Mesothelial cell of epicardium (in vitro differentiated cells): ENCODE results near the gene ZNRF4. TPM values are rescaled to one million over a fixed set of nuclear protein-coding genes. Genes with fewer than 3 reads are reported as not detected.

ENCODE experiments used
- DNase-seq, 2 experiments: peaks; one replicate each; pipeline ENCODE4 v3.0.0; 2021; ENCODE audit warnings: low spot score in 2 of 2; ENCODE audit not compliant: unreplicated experiment in 2 of 2
- H3K27ac Mint-ChIP-seq: 2 replicates; pipeline ENCODE4 v1.8.0; 2021; ENCODE audit warnings: mixed read lengths
- H3K27me3 Mint-ChIP-seq: 2 replicates; pipeline ENCODE4 v1.8.0; 2021; ENCODE audit warnings: low read depth, mixed read lengths
- H3K36me3 Mint-ChIP-seq: 2 replicates; pipeline ENCODE4 v1.8.0; 2021; ENCODE audit warnings: mixed read lengths
- H3K4me1 Mint-ChIP-seq: 2 replicates; pipeline ENCODE4 v1.8.0; 2021; ENCODE audit warnings: mixed read lengths
- H3K4me3 Mint-ChIP-seq: 2 replicates; pipeline ENCODE4 v1.8.0; 2021; ENCODE audit warnings: mild to moderate bottlenecking, moderate library complexity, mixed read lengths
- H3K9me3 Mint-ChIP-seq: 2 replicates; pipeline ENCODE4 v1.8.0; 2021; ENCODE audit warnings: mixed read lengths
- CTCF ChIP-seq: fragments of 200-600 bp; sonication (generic); IDR thresholded peaks from one replicate; pipeline ENCODE4 v1.5.0; 2021; ENCODE audit warnings: antibody characterized with exemption; ENCODE audit not compliant: unreplicated experiment
- total RNA-seq: library from RNA; stranded (reverse); gene quantifications from 3 replicates; pipeline ENCODE4 v1.2.1, GENCODE V29; 2021

The ZNRF4 gene
- total RNA-seq, 1 donor from 2014 or later: not detected

GRCh38 chr19:5444431-5444830 is 10.8 kb upstream of the ZNRF4 start:
- H3K9me3 Mint-ChIP-seq: no peaks in the 10 kb centered on the region
- no peak for DNase-seq
- no peak for TF ChIP-seq CTCF
- H3K36me3 Mint-ChIP-seq: no peaks in the 10 kb centered on the region
- H3K4me3 Mint-ChIP-seq: no peak overlapping the region
- peaks cover 38% of the 10 kb centered on the region for H3K27me3 Mint-ChIP-seq
- H3K4me1 Mint-ChIP-seq: no peaks in the 10 kb centered on the region
- H3K27ac Mint-ChIP-seq: no peak overlapping the region

GRCh38 chr19:5445071-5445470 is 10.1 kb upstream of the ZNRF4 start:
- no peak overlapping the region for H3K4me3 Mint-ChIP-seq
- no peaks in the 10 kb centered on the region for H3K9me3 Mint-ChIP-seq
- H3K27me3 Mint-ChIP-seq: peaks cover 43% of the 10 kb centered on the region
- H3K4me1 Mint-ChIP-seq: no peaks in the 10 kb centered on the region
- no peak for DNase-seq
- no peak for TF ChIP-seq CTCF
- H3K27ac Mint-ChIP-seq: no peak overlapping the region
- no peaks in the 10 kb centered on the region for H3K36me3 Mint-ChIP-seq

- Mint-ChIP-seq H3K4me3 (no peak overlapping the region), H3K27ac (no peak overlapping the region), H3K9me3 (no peaks in the 10 kb centered on the region), H3K27me3 (peaks cover 43% of the 10 kb centered on the region), H3K4me1 (no peaks in the 10 kb centered on the region), H3K36me3 (no peaks in the 10 kb centered on the region)
- DNase-seq: no peak
- TF ChIP-seq CTCF: no peak
Measured at GRCh38 chr19:5445561-5446055, 9.6 kb upstream of the ZNRF4 start.

- DNase-seq: no peak
- no peaks in the 10 kb centered on the region for H3K4me1 Mint-ChIP-seq
- H3K4me3 Mint-ChIP-seq: no peak overlapping the region
- H3K36me3 Mint-ChIP-seq: no peaks in the 10 kb centered on the region
- H3K9me3 Mint-ChIP-seq: no peaks in the 10 kb centered on the region
- no peak overlapping the region for H3K27ac Mint-ChIP-seq
- no peak for TF ChIP-seq CTCF
- H3K27me3 Mint-ChIP-seq: peaks cover 38% of the 10 kb centered on the region
Measured at GRCh38 chr19:5447700-5448311, 7.4 kb upstream of the ZNRF4 start.

- Mint-ChIP-seq H3K9me3 (no peaks in the 10 kb centered on the region), H3K27me3 (peaks cover 34% of the 10 kb centered on the region), H3K27ac (no peak overlapping the region), H3K36me3 (no peaks in the 10 kb centered on the region), H3K4me3 (no peak overlapping the region), H3K4me1 (no peaks in the 10 kb centered on the region)
- no peak for TF ChIP-seq CTCF
- DNase-seq: no peak
Measured at GRCh38 chr19:5448374-5448773, 6.8 kb upstream of the ZNRF4 start.
